CD4-positive, CD25-positive, alpha-beta regulatory T cell (primary cell): ENCODE data around the gene SCNN1B. TPM values are rescaled to one million over a fixed set of nuclear protein-coding genes. Genes with fewer than 3 reads are reported as not detected.

Source experiments
- ATAC-seq, 2 donors: fragments of 150-1000 bp; cut with Tn5 transposase; one replicate each; pipeline ENCODE4 v1.10.0; 2021; ENCODE audit warnings: low read depth in 2 of 2, moderate number of reproducible peaks in 2 of 2, moderate library complexity in 1 of 2
- DNase-seq, 3 donors: peaks; one replicate each; pipeline versions ENCODE4 v3.0.0 to v3.0.0-alpha.2; 2012 to 2022; ENCODE audit warnings: mixed read lengths in 1 of 3
- H3K27ac ChIP-seq: one replicate; pipeline ENCODE4 v1.7.0; 2013; ENCODE audit warnings: mild to moderate bottlenecking, low read length; ENCODE audit not compliant: insufficient read depth, poor library complexity, severe bottlenecking
- H3K27me3 ChIP-seq: one replicate; pipeline ENCODE4 v1.7.0; 2013; ENCODE audit warnings: low read length; ENCODE audit not compliant: control insufficient read depth, insufficient read depth
- H3K36me3 ChIP-seq: one replicate; pipeline ENCODE4 v1.7.0; 2013; ENCODE audit warnings: mild to moderate bottlenecking, low read length, moderate library complexity; ENCODE audit not compliant: control insufficient read depth, insufficient read depth
- H3K4me1 ChIP-seq: 2 replicates; pipeline ENCODE4 v1.7.0; 2013; ENCODE audit warnings: mild to moderate bottlenecking, low read length; ENCODE audit not compliant: insufficient read depth, control insufficient read depth, poor library complexity, severe bottlenecking
- H3K4me3 ChIP-seq: one replicate; pipeline ENCODE4 v1.7.0; 2013; ENCODE audit warnings: low read depth, mild to moderate bottlenecking, low read length, moderate library complexity
- H3K9me3 ChIP-seq, 2 experiments: 1 replicate in 1 of 2; 2 replicates in 1 of 2; pipeline ENCODE4 v1.7.0; 2013; ENCODE audit warnings: low read length in 2 of 2, mild to moderate bottlenecking in 1 of 2, moderate library complexity in 1 of 2; ENCODE audit not compliant: control insufficient read depth in 2 of 2
- H3K27ac Mint-ChIP-seq, 3 donors: one replicate each; pipeline ENCODE4 v1.8.0; 2020 to 2022; ENCODE audit warnings: mild to moderate bottlenecking in 3 of 3, mixed read lengths in 3 of 3, moderate library complexity in 2 of 3
- H3K27me3 Mint-ChIP-seq: one replicate; pipeline ENCODE4 v1.8.0; 2022; ENCODE audit warnings: mild to moderate bottlenecking, mixed read lengths
- H3K36me3 Mint-ChIP-seq: one replicate; pipeline ENCODE4 v1.8.0; 2020; ENCODE audit warnings: mixed read lengths
- H3K4me1 Mint-ChIP-seq, 4 donors: one replicate each; pipeline ENCODE4 v1.8.0; 2020 to 2022; ENCODE audit warnings: mixed read lengths in 4 of 4, mild to moderate bottlenecking in 1 of 4
- H3K4me3 Mint-ChIP-seq, 4 donors: one replicate each; pipeline ENCODE4 v1.8.0; 2020 to 2022; ENCODE audit warnings: mild to moderate bottlenecking in 4 of 4, mixed read lengths in 4 of 4, moderate library complexity in 3 of 4
- H3K9me3 Mint-ChIP-seq, 7 donors: one replicate each; pipeline ENCODE4 v1.8.0; 2020 to 2022; ENCODE audit warnings: mixed read lengths in 7 of 7, mild to moderate bottlenecking in 3 of 7, moderate library complexity in 2 of 7
- polyA plus RNA-seq, 4 donors: library from polyadenylated mRNA; unstranded; fragments of 300-500 nt; fragmentation: Illumina TruSeq; gene quantifications; one replicate each; pipeline ENCODE4 v1.2.3, GENCODE V29; 2021
- total RNA-seq: library from RNA; stranded (reverse); gene quantifications from one replicate; pipeline ENCODE4 v1.2.3, GENCODE V29; 2022

Gene SCNN1B
- total and polyA plus RNA-seq, 5 donors from 2014 or later = not detected

DNA sequence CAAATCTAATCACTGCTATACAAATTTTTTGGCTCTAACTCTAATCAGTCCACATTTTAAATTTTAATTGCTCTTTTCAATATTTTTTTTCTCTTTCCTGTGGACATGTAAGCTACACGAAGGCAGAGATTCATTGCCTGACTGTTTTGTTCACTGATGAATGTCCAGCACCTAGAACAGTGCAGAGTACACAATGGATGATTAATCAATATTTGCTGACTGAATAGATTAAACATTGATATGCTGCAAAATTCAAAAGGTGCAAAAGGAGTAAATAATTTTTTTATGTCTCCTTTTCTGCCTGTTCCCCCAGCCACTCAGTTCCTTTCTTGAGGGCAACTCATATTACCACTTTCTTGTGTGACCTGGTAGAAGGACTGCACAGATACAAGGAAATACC, 32.8 kb downstream of the SCNN1B start:
- no peaks in the 10 kb centered on the region for H3K9me3 ChIP-seq
- no peak overlapping the region for H3K4me3 ChIP-seq
- H3K4me3 Mint-ChIP-seq = no peak overlapping the region
- H3K9me3 Mint-ChIP-seq = peaks cover 0 to 3% (median 0%) of the 10 kb centered on the region in 7 donors
- no peaks in the 10 kb centered on the region for H3K27me3 ChIP-seq
- no peak overlapping the region for H3K27ac Mint-ChIP-seq
- ATAC-seq (no peak), DNase-seq (no peak)
- no peaks in the 10 kb centered on the region for H3K36me3 ChIP-seq
- H3K27me3 Mint-ChIP-seq = peaks cover 4% of the 10 kb centered on the region
- H3K4me1 Mint-ChIP-seq = peaks cover 4 to 8% (median 5%) of the 10 kb centered on the region in 4 donors
- no peaks in the 10 kb centered on the region for H3K36me3 Mint-ChIP-seq
- no peaks in the 10 kb centered on the region for H3K4me1 ChIP-seq
- no peak overlapping the region for H3K27ac ChIP-seq

DNA sequence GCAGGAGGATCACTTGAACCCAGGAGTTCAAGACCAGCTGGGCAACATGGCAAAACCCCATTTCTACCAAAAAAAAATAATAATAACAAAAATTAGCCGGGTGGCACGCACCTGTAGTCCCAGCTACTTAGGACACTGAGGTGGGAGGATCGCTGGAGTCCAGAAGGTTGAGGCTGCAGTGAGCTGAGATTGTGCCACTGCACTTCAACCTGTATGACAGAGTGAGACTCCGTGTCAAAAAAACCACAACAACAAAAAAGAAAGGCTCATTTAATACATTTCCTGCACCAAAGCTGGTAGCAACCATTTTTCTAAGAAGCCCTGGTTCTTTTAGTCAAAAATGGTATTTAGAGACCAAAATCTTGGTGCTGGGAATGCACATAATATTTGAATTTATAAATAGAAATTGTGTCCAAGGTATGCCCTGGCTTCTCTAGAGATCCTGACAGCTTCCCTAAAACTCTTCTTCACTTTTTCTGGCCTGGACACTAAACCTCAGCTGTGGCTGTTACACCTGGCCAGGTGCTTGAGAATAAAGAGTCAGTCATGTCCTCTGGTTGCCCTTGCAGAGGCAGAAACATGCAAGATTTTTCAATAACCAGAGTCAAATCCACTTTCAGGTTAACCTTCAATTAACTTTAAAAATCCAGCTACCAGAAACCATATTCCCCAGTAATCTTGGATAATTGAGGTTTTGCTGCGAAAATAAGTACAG, 35.9 kb downstream of the SCNN1B start:
- Mint-ChIP-seq H3K9me3 (no peaks in the 10 kb centered on the region), H3K36me3 (no peaks in the 10 kb centered on the region), H3K27me3 (peaks cover 11% of the 10 kb centered on the region), H3K27ac (no peak overlapping the region), H3K4me1 (peaks cover 4 to 8% (median 5%) of the 10 kb centered on the region in 4 donors), H3K4me3 (no peak overlapping the region)
- DNase-seq (no peak), ATAC-seq (no peak)
- Histone ChIP-seq H3K4me3 (no peak overlapping the region), H3K27me3 (no peaks in the 10 kb centered on the region), H3K27ac (no peak overlapping the region), H3K36me3 (no peaks in the 10 kb centered on the region), H3K4me1 (no peaks in the 10 kb centered on the region), H3K9me3 (no peaks in the 10 kb centered on the region)

DNA sequence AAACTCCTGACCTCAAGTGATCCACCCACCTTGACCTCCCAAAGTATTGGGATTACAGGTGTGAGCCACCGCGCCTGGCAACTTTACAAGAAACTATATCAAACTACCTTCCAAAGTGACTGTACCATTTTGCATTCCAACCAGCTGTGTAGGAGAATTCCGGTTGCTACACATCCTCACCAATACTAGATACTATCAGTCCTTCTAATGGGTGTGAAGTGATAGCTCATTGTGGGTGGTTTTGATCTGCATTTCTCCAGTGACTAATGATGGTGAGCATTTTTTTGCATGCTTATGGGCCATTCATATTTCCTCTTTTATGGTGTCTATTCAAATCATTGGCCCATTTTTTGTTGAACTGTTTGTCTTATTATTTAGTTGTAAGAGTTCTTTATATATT, 37.7 kb downstream of the SCNN1B start:
- H3K9me3 Mint-ChIP-seq = no peaks in the 10 kb centered on the region
- Histone ChIP-seq H3K27ac (no peak overlapping the region), H3K36me3 (no peaks in the 10 kb centered on the region), H3K9me3 (no peaks in the 10 kb centered on the region), H3K4me3 (no peak overlapping the region), H3K27me3 (no peaks in the 10 kb centered on the region), H3K4me1 (no peaks in the 10 kb centered on the region)
- H3K27ac Mint-ChIP-seq = peak overlapping the region in 1 of 3 donors; percentile 64
- ATAC-seq (no peak), DNase-seq (no peak)
- H3K27me3 Mint-ChIP-seq = peaks cover 14% of the 10 kb centered on the region
- no peak overlapping the region for H3K4me3 Mint-ChIP-seq
- peaks cover 4 to 8% (median 5%) of the 10 kb centered on the region in 4 donors for H3K4me1 Mint-ChIP-seq
- no peaks in the 10 kb centered on the region for H3K36me3 Mint-ChIP-seq

DNA sequence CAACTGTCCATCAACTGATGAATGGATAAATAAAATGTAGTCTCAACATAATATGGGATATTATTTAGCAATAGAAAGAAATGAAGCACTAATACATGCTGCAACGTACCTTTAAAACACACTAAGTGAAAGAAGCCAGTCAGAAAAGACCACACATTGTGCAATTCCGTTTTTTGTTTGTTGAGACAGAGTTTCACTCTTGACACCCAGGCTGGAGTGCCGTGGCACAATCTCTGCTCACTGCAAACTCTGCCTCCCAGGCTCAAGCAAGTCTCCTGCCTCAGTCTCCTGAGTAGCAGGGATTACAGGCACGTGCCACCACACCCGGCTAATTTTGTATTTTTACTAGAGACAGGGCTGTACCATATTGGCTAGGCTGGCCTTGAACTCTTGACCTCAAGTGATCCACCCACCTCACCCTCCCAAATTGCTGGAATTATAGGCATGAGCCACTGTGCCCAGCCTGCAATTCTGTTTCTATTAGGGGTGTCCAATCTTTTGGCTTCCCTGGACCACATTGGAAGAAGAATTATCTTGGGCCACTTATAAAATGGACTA, 40.1 kb downstream of the SCNN1B start:
- Histone ChIP-seq H3K36me3 (no peaks in the 10 kb centered on the region), H3K4me1 (no peaks in the 10 kb centered on the region), H3K9me3 (no peaks in the 10 kb centered on the region), H3K4me3 (no peak overlapping the region), H3K27me3 (no peaks in the 10 kb centered on the region), H3K27ac (no peak overlapping the region)
- no peak overlapping the region for H3K27ac Mint-ChIP-seq
- no peak overlapping the region for H3K4me3 Mint-ChIP-seq
- H3K9me3 Mint-ChIP-seq = no peaks in the 10 kb centered on the region
- peaks cover 14% of the 10 kb centered on the region for H3K27me3 Mint-ChIP-seq
- ATAC-seq = no peak
- DNase-seq = no peak
- no peaks in the 10 kb centered on the region for H3K36me3 Mint-ChIP-seq
- H3K4me1 Mint-ChIP-seq = no peaks in the 10 kb centered on the region

DNA sequence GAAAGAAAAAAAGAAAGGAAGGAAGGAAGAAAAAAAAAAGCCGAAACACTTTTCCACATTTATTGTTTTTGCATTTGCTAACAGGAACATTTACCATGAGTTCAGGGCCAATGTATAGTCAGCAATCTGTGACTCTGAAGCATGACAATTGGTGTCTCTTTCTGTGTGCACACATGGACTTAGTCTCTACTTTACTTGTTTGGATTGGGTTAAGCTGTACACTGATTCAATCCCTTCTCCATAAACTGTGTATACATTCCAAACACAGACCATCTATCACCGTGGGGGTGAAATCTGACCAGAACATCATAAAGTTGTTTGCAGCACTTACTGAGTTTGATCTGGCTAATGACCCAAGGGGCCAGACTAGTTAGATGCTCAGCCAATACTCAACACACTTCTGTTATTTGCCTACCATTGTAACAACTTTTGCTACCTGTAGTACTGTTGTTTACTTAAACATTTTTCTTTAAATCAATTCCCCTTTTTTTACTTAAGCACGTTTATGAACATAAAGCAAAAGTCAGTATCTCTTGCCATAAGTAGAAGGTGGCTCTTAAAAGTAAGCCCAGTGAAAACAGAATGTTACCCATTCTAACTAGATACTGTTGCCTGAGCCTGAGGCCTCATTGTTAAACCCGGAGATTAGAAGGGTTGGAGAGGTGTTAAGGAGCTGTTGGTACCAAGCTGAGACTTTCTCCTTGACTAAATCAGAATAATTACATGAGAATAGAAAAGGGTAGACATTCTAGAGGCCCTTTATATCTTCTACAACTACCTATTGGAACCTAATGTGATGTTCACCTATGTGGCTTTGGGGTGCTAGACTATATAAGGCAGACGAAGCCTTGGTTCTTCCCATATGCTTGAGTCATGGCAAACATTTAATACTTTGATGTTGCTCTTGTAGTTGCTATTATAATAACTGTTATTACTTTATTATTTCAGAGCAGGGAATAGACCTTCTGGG, 41.8 kb downstream of the SCNN1B start:
- ATAC-seq (no peak), DNase-seq (no peak)
- H3K4me3 Mint-ChIP-seq = no peak overlapping the region
- no peaks in the 10 kb centered on the region for H3K9me3 ChIP-seq
- no peaks in the 10 kb centered on the region for H3K4me1 ChIP-seq
- H3K27me3 Mint-ChIP-seq = peaks cover 14% of the 10 kb centered on the region
- H3K36me3 Mint-ChIP-seq = no peaks in the 10 kb centered on the region
- no peaks in the 10 kb centered on the region for H3K9me3 Mint-ChIP-seq
- H3K27me3 ChIP-seq = no peaks in the 10 kb centered on the region
- H3K4me3 ChIP-seq = no peak overlapping the region
- no peaks in the 10 kb centered on the region for H3K36me3 ChIP-seq
- H3K27ac Mint-ChIP-seq = no peak overlapping the region
- H3K27ac ChIP-seq = no peak overlapping the region
- H3K4me1 Mint-ChIP-seq = no peaks in the 10 kb centered on the region

DNA sequence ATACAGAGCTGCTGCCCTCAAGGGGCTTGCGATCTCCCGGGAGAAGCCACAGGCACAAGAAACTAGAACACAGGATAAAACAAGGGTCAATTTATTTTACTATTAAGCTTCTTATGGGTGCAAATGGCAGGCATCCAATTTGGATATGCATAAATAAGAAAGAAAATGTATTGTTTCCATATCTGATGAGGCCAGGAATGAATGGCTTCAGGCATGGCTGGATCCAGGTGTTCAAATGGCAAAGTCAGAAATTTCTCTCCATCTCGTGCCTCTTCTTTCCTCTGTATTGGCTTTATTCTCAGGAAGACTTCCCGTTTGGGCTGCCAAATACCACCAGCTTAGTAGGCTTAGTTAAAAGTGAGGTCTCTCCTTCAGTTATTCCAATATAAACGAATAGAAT, 43.1 kb downstream of the SCNN1B start:
- no peak overlapping the region for H3K27ac Mint-ChIP-seq
- Histone ChIP-seq H3K27ac (no peak overlapping the region), H3K36me3 (no peaks in the 10 kb centered on the region), H3K4me3 (no peak overlapping the region), H3K9me3 (no peaks in the 10 kb centered on the region), H3K4me1 (no peaks in the 10 kb centered on the region), H3K27me3 (no peaks in the 10 kb centered on the region)
- no peak for ATAC-seq
- H3K27me3 Mint-ChIP-seq = peaks cover 14% of the 10 kb centered on the region
- no peak for DNase-seq
- H3K36me3 Mint-ChIP-seq = no peaks in the 10 kb centered on the region
- no peaks in the 10 kb centered on the region for H3K9me3 Mint-ChIP-seq
- H3K4me1 Mint-ChIP-seq = no peaks in the 10 kb centered on the region
- no peak overlapping the region for H3K4me3 Mint-ChIP-seq

DNA sequence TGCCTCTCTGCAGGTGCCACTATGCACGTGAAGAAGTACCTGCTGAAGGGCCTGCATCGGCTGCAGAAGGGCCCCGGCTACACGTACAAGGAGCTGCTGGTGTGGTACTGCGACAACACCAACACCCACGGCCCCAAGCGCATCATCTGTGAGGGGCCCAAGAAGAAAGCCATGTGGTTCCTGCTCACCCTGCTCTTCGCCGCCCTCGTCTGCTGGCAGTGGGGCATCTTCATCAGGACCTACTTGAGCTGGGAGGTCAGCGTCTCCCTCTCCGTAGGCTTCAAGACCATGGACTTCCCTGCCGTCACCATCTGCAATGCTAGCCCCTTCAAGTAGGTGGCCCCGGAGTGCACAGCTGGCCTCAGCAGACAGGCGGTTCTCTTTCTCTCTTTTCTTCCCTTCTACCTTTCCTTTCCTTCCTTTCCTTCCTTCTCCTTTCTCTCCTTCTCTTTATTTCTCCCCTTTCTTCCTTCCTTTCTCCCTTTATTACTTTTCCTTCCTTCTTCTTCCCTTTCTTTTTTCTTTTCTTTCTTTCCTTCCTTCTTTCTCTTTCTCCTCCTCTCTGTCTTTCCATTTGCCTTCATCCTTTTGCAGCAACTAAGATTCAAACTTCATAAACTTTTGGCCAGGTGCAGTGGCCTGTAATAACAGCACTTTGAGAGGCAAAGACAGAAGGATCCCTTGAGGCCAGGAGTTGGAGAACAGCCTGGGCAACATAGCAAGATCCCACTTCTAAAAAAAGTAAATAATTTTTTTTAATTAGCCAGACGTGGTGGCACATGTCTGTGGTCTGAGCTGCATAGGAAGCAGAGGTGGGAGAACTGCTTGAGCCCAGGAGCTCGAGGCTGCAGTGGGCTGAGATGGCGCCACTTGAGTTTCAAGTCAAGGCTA, 46.7 kb downstream of the SCNN1B start:
- no peak overlapping the region for H3K4me3 ChIP-seq
- no peak overlapping the region for H3K27ac ChIP-seq
- H3K4me1 ChIP-seq = no peaks in the 10 kb centered on the region
- H3K9me3 ChIP-seq = no peaks in the 10 kb centered on the region
- Mint-ChIP-seq H3K4me1 (no peaks in the 10 kb centered on the region), H3K27ac (no peak overlapping the region), H3K27me3 (peaks cover 14% of the 10 kb centered on the region), H3K9me3 (no peaks in the 10 kb centered on the region), H3K4me3 (no peak overlapping the region), H3K36me3 (no peaks in the 10 kb centered on the region)
- no peaks in the 10 kb centered on the region for H3K27me3 ChIP-seq
- no peaks in the 10 kb centered on the region for H3K36me3 ChIP-seq
- DNase-seq (no peak), ATAC-seq (no peak)
